HPDE6-E6E7 (cell line): ENCODE data around the gene HTR5A.
"Not testable (repeated sequence)": the region's sequence is repeated elsewhere in the genome, so short reads cannot be mapped to it uniquely, and the experiment has no call there.

Experiments
- DNase-seq: peaks from one replicate; pipeline ENCODE4 v3.0.0; 2011; ENCODE audit warnings: missing footprints; ENCODE audit errors: extremely low spot score

Gene HTR5A

DNA sequence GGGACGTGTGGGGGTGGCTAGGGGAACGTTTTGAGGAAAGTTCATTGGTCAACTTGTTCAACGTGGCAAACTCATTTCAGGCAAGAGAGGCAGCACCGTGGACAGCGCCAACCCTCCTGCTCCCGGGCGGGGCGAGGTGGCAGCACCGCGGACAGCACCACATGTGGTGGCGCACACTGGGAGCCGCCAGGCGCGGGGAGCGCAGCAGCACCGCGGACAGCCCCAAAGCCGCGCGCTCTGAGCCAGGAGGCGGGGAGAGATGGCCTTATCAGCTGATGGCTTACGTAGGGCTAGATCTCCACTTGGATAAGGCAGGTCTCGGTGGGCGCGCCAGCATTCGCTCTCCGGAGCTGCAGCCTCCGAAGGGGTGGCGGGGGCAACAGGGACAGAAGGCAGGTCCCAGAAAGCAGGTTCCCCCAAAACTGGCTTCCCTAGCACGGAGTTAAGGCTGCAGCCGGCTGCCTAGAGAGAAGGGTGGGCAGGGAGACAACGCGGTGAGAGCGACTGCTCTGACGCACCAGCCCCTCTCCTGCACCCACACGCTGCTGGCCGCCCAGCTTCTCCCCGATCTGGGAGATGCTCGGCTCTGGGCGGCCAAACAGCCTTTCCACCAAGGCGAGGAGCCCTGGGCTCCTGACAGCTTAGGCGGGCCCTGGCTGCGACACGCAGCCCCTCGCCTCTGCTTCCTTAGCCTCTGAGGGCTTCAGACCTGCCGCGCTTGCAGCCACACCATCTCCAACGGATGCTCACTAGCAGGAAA, at the start of gene HTR5A:
Gene HTR5A, plus strand, starts transcription at position 333 of the 760 bp plus-strand sequence. CDS start 576 bp downstream, outside the sequence.
- peak; percentile 69 for DNase-seq

DNA sequence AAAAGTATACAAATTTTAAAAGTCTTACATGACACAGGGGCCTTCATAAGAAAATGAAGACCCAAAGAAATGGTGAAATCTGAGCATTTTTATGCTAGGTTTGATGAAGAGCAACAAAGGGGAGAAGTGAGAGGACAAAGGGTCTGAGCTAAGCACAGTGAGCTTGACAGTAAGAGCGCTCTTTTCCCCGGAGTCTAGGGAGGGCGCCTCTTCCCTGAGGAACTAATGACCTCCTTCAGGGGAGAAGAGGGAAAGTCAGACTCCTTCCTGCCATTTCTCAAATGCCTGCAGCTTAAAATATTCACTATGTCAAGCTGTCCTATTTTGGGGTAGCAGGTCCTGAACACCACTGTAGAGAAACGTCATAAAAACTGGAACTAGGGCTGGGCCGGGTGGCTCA, 49.1 kb upstream of the HTR5A start:
- DNase-seq = no peak

DNA sequence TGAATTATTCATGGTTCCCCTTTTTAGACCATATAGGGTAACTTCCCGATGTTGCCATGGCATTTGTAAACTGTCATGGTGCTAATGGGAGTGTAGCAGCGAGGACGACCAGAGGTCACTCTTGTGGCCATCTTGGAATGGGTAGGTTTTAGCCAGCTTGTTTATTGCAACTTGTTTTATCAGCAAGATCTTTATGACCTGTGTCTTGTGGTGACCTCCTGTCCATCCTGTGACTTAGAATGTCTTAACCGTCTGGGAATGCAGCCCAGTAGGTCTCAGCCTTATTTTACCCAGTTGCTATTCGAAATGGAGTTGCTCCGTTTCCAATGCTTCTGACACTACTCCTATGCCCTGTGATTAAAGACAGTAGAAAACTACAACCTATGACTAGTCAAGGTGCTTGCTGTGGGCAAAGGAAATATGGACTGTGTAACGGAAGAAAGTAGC, 48.4 kb upstream of the HTR5A start:
- DNase-seq = no peak

DNA sequence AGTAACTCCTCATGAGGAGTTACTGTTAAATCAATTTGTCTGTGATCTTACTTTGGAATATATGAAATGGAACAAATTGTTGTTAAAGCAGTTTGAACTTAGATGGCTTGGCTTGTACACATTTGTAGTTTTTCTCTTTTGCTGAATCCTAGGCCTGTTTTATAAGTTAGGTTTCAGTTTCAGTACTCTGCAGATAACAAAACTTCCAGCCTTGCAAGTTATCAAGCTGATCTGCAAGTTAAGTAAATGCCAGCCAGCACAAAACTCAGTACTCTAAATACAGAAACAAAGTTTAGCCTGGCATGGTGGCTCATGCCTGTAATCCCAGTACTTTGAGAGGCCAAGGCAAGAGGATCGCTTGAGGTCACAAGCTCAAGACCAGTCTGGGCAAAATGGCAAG, 42.2 kb upstream of the HTR5A start:
- no peak for DNase-seq

DNA sequence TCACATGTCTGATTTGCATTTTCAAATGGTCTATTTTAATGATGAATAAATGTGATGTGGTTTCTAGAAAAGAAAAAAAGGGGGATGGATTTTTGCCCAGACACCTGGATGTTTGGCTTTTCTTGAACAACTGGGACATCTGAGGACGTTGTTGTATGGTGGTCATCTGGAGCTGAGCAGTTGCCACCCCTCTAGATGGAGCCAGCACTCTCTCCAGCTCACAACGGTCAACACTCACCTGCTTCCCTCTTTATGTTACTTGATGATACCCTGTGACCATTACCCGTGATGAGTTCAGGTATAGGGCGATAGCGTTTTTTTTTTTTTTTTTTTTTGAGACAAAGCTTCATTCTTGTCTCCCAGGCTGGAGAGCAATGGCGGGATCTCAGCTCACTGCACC, 37.1 kb upstream of the HTR5A start:
- DNase-seq = no peak

DNA sequence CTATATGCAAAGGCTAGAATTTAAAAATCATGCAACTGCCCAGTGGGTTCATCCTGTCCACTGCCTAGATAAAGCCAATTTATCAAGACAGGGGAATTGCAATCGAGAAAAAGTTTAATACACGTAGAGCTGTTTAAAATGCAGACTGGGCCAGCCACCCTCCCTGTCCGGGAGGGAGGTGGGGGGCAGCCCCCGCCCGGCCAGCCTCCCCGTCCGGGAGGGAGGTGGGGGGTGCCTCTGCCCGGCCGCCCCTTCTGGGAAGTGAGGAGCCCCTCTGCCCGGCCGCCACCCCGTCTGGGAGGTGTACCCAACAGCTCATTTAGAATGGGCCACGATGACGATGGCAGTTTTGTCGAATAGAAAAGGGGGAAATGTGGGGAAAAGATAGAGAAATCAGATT, 35.6 kb upstream of the HTR5A start:
- not testable (repeated sequence) for DNase-seq

DNA sequence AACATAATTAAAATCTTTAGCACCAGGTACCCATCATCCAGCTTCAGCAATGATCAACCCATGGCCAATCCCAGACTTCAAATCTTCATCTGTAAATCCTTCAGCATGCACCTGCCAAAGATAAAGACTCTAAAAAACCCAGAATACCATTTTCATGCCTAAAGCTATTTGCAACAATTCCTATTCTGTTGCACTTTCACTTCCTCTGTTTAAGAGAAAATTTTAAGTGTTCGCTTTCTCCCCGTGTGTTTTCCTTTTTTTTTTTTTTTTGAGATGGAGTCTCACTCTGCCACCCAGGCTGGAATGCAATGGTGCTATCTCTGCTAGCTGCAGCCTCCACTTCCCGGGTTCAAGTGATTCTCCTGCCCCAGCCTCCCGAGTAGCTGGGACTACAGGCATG, 31.8 kb upstream of the HTR5A start:
- DNase-seq = no peak

DNA sequence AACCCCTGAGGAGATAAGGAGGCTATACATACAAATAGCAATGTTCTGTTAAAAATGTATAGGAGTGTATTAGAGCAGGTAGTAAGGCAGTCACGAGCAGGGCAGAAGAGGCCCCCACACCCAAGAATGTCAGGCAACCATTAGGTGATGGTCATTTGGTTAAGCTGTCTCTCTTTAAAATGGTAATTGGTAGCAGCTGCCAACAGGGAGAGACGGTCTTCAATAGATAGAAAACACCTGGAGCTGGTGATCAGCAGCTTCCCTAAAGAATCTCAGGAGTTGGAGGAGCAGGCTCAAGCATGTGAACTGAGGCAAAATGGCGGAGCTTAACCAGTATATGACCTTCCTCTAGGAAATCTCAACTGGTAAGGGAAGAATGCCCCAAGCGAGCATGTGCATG, 26.4 kb upstream of the HTR5A start:
- DNase-seq = no peak

DNA sequence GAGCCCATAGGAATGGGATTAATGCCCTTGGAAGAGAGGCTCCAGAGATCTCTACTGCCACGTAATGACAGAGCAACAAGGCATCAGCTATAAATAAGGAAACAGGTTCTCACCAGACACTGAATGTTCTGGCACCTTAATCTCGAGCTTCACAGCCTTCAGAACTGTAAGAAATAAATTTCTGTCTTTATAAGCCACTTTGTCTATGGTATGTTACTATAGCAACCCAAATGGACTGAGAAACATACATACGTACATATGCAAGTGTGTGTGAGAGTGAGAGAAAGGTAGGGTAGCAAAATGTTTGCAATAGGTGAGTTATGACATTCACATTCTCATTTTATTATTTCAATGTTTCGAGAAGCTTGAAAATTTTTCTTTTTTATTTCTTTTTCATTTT, 22.1 kb upstream of the HTR5A start:
- no peak for DNase-seq

DNA sequence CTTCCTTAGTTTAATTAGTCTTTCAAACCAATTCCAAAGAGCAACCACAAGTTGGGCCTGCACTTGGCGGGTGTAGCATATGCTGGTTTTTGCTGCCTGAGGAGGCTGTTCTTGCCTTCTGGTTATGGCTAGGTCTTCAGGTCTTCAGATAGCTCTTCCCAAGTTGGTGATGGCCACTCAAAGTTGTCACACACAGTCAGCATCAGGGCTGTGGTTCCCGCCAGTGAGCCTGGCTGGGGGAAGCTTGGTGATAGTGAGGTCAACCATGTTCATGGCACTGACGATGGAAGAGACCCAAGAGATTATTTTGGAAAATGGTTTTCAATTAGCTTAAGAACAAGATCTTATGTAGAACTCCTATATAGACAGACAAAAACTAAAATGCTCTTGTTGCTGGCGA, 18.8 kb upstream of the HTR5A start:
- DNase-seq = no peak

DNA sequence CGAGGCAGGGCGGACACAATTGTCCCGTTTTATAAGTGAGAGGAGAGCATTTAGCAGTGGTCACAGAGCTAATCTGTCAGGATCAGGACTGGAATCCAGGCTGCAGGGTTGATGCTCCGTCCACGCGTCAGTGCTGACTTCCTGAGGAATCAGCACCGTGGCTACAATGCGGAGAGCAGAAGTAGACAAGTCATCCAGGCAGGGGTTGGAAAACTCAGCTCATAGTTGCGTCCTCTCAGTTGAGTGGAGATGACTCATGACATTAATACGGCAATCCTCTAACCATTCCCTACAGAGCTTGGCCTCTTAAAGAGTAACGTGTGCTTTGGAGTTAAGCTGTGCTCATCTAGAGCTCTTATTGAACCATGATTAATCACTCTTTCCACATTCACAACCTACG, 17.1 kb upstream of the HTR5A start:
- DNase-seq = no peak

DNA sequence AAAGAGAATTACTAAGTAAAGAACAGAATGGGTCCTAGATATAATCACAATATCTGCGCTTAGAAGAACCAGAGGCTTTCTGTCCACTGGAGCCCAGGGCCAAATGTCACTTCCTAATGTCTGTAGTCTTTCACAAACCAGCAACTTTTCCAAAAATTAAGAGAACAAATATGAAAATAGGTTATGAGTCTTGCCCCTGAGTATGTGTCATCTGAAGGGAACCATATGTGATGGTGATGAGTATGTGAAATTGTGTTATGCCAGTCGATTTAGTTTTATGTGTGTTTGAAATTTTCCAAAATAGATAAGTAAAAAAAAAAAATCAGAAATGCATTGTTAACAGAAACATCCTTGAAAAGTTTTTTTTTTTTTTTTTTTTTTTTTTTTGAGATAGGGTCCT, 15.4 kb upstream of the HTR5A start:
- no peak for DNase-seq

DNA sequence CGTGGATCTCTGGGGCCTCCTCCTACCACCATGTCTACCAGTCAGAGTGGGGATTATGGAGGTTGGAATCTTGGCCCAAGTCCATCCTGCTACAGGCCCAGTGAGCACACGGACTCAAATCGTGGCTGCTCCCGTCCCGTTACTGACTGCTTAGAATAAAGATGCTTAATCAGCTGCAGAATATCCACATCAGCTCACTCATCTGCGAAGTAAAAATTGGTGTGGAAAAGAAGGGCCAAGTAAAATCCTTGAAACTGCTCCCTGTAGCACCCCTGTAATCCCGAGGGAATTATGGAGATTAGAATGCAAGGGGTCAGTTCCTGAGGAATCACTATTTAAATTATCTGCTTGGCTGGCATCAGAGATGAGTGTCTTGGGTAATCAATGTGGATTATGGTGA, 13.0 kb upstream of the HTR5A start:
- DNase-seq = no peak

DNA sequence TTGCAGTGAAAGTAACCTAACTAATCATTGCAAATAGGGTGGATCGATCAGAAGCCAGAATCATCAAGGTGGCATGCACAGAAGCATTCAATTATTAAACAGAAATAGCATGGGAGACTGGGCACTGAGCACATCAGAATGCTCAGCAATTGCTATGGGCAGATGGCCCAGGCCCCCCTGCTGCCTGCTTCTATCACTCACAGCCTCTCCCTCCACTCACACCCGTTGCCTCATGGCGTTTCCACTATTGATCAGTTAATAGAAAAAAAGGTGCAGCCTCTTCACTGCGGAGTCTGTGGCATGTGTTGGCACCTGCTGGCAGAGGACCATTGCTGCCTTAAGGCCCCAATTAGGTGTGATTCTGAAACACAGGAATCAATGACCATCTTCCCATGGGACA, 11.2 kb upstream of the HTR5A start:
- DNase-seq = no peak

DNA sequence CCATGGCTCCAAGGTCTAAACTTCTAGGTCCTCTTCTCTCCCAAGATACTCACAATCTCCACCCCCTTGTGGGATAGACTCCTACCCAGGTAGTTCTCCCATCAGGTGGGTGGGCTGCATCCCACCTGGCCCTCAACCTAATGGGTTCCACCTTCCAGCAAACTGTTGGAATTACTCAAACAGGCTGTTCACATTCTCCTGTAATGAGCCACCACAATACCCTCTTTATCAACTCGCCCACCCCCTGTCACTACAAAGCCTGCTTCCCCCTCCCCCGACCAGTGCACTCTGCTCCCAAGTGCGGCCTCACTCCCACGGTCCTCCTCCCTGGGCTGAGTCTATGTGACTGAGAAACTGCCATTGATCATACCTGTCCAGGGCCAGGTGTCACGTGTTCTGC, 10.4 kb upstream of the HTR5A start:
- DNase-seq = no peak

DNA sequence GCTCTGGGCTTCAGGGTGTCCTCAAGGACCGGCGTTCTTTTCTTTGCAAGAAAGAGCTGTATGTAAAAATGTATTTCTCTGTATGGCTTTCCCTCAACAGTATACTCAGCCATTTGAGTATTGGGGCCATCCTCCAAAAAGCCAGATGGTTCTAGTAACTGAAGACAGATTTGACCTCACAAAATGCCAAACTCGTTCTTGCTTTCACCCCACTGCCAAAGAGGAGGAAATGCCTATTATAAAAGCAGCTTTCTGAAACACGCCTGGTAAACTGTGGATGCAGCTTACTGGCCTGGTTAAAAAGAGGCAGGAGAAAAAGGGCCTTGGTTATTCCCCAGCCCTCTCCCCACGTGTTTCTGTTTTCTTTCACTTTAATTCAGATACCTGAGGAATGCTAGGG, 7.7 kb upstream of the HTR5A start:
- DNase-seq = no peak

DNA sequence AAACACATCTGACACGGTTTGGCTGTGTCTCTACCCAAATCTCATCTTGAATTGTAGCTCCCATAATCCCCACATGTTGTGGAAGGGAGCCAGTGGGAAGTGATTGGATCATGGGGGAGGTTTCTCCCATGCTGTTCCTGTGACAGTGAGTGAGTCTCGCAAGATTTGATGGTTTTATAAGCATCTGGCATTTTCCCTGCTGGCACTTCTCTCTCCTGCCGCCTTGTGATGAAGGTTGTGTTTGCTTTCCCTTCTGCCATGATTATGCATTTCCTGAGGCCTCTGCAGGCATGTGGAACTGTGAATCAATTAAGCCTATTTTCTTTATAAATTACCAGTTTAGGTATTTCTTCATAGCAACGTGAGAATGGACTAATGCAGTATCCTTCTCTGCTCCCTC, 5.9 kb upstream of the HTR5A start:
- DNase-seq = no peak

DNA sequence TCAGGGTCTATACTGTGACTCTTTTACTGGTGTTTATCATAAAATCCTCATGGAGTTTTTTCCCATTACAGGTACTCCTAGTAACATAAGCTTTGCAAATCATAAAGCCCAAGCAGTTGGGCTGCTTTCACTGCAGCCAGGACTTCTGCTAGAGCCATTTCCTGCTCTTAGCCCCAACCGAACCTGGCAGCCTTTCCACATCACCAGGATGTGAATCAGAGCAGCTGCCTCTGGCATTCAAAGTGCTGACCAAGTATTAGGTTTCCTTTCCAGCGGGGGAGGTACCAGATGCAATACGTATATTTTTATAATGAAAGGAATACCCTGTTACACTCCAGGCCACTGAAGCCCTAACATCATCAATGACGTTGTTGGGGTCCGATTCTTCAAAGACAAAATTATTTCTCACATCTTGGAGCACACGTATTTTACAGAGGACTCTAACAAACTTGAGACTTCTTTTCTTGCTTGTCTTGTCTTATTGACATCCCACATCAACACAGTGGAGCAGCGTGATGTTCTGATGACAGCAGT, 3.6 kb upstream of the HTR5A start:
- DNase-seq = peak; percentile 41

DNA sequence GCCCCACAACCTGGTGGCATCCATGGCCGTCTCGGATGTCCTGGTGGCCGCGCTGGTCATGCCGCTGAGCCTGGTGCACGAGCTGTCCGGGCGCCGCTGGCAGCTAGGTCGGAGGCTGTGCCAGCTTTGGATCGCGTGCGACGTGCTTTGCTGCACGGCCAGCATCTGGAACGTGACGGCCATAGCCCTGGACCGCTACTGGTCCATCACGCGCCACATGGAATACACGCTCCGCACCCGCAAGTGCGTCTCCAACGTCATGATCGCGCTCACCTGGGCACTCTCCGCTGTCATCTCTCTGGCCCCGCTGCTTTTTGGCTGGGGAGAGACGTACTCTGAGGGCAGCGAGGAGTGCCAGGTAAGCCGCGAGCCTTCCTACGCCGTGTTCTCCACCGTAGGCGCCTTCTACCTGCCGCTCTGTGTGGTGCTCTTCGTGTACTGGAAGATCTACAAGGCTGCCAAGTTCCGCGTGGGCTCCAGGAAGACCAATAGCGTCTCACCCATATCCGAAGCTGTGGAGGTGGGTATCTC, 1.1 kb downstream of the HTR5A start:
- DNase-seq = no peak

DNA sequence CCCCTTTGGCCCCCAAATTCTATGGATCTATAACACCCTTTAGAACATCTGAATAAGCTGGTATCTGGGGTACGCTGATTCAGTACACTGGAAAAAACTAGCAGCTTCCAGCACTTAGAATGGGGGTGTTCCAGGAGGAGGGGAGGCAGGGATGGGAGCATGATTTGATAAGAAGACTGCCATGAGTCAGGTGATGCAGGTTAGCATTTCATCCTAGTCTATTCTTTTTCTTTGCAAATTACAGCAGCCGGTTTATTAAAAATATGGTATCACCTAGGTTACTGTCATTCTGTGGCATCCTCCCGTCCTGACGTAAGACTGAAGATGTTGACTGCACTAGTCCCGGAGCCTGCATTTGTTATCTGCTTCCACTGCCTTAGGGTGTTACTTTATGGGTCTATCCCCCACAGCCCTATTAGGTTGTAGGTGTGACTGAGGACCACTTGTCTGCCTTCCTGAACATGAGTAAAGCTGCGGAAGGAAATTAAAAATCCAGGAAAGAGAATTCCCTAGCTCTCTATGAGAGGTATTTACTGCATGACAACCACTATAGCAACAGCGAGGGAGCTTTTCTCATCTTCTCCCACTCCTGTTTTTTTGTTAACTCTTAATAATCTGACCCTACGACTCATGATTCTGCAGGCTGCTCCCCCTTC, 1.9 kb downstream of the HTR5A start:
- no peak for DNase-seq

DNA sequence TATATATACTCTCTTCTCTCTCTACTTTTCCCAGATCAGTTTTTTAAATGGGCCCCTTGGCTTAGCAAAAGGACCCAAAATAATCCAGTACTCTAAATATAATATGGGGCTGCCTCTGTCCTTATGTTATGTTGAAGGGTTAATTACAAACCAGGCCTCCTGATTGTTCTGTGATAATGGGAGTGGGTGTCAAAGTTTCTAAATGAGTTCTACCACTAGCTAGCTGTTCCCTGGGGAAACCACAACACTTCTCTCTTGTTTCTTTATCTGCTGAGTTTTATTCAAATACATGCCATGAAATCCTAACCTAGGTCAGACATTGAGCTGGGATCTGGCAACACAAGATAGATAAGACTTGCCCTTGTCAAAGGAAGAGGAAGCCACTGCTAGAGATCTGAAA, 3.8 kb downstream of the HTR5A start:
- no peak for DNase-seq

DNA sequence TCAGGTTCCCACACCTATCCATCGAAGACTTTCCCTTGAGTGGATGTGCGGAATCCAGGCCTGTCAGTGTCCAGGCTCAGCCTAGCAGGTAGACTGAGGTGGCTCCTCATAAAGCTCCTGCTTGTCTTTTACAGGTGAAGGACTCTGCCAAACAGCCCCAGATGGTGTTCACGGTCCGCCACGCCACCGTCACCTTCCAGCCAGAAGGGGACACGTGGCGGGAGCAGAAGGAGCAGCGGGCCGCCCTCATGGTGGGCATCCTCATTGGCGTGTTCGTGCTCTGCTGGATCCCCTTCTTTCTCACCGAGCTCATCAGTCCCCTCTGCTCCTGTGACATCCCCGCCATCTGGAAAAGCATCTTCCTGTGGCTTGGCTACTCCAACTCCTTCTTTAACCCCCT, 13.9 kb downstream of the HTR5A start:
- DNase-seq = no peak

DNA sequence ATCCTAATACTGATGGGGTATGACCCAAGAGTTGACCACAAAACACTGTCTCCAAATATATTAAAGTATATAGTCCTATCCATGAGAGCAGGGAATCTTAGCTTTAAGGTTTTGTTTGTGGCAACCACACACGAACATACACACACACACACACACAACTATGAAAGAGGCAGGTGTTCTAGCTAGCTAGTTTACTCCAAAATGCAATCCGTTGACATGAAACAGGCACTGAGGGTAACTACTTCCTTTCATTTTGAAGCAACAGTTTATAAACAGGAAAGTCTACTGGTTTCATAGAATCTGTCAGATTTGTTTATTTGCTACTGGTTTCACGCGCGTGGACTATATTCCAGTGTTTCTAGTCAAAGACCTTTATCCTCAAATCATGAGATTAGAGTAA, 14.8 kb downstream of the HTR5A start:
- no peak for DNase-seq
